Measurements from ENCODE around the gene ZNF283. TPM values are rescaled to one million over a fixed set of nuclear protein-coding genes. Genes with fewer than 3 reads are reported as not detected.

Gene ZNF283
- total and polyA plus RNA-seq, 9 of the 15 experiments (the other 6 are each of a cell fraction or from before 2014, with no cell fraction given) = 6.0 to 19.5 (median 9.8) TPM

DNA sequence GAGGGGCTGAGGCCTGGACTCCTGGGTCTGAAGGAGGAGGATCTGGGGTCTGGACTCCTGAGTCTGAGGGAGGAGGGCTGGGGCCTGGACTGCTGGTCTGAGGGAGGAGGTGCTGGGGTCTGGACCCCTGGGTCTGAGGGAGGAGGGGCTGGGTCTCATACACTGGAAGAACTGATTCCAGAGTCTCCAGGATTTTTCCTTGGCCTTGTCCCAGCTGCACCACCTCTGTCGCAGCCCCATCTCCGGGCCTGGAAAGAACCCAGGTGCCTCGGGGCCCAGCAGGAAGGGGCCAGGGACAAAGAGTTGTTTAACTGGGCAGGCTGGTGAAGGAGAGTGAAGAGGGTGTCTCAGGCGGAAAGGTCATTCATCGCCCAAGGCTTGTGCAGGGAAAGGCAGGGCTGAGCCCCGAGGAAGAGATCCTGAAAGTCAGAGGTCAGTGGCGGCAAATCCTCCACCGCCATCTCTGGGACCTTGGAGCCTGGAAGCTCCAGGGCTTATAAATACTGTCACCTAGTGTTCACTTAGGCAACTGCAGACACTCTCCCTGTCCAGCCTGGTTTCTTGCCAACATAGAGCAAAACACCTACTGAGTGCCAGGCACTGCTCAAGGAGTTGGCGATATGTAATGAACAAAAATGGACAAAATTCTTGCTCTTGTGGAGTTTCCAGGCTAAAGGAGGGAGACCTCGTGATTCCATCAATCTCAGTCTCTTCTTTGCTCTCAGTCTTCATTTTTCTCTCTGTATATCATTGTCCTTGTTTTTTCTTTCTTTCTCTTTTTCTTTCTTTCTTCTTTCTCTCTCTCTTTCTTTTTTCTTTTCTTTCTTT lies 41.9 kb upstream of the ZNF283 start (continued):
- TF ChIP-seq ZNF583 (CRISPR knock-in tag; IDR thresholded peaks at IDR 0.05) = no peak
- TF ChIP-seq SOX6 (IDR thresholded peaks at IDR 0.05) = peak; percentile 9; the same call in 1 of the 2 replicates
- no peak for TF ChIP-seq BMI1 (IDR thresholded peaks at IDR 0.05; ENCODE audit: low read length)
- no peak for TF ChIP-seq ZNF699 (CRISPR knock-in tag; IDR thresholded peaks at IDR 0.05; ENCODE audit: insufficient replicate concordance)
- TF ChIP-seq, protein P1, sequence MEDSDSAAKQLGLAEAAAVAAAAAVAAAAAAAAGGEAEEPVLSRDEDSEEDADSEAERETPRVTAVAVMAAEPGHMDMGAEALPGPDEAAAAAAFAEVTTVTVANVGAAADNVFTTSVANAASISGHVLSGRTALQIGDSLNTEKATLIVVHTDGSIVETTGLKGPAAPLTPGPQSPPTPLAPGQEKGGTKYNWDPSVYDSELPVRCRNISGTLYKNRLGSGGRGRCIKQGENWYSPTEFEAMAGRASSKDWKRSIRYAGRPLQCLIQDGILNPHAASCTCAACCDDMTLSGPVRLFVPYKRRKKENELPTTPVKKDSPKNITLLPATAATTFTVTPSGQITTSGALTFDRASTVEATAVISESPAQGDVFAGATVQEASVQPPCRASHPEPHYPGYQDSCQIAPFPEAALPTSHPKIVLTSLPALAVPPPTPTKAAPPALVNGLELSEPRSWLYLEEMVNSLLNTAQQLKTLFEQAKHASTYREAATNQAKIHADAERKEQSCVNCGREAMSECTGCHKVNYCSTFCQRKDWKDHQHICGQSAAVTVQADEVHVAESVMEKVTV (CRISPR knock-in tag; IDR thresholded peaks at IDR 0.05) = peak; percentile 93
- TF ChIP-seq MTA2 (IDR thresholded peaks at IDR 0.05; ENCODE audit: low read depth) = no peak
- peak; percentile 30 for TF ChIP-seq SMAD1 (IDR thresholded peaks at IDR 0.05; ENCODE audit: low read depth, low read length, partially characterized antibody)
- no peak for TF ChIP-seq RFX5 (IDR thresholded peaks at IDR 0.05; ENCODE audit: low read depth, low read length)
- no peak for TF ChIP-seq BRCA1 (IDR thresholded peaks at IDR 0.05)
- TF ChIP-seq BRCA1 (CRISPR knock-in tag; IDR thresholded peaks at IDR 0.05) = no peak
- TF ChIP-seq ZNF431 (CRISPR knock-in tag; IDR thresholded peaks at IDR 0.05) = no peak
- no peak for TF ChIP-seq DNMT1 (IDR thresholded peaks at IDR 0.05)
- TF ChIP-seq CXXC5 (CRISPR knock-in tag; IDR thresholded peaks at IDR 0.05) = peak; percentile 57; the same call in 1 of the 2 replicates
- TF ChIP-seq TFAM (CRISPR knock-in tag; conservative IDR thresholded peaks at IDR 0.05) = no peak
- TF ChIP-seq RBFOX2 (IDR thresholded peaks at IDR 0.05; ENCODE audit: low read depth, low read length) = peak; percentile 50
- no peak for TF ChIP-seq CREB1 (IDR thresholded peaks at IDR 0.05)
- TF ChIP-seq CREB1 (CRISPR knock-in tag; IDR thresholded peaks at IDR 0.05) = peak; percentile 18; the same call in 1 of the 2 replicates
- no peak for TF ChIP-seq CREBBP (IDR thresholded peaks at IDR 0.05; ENCODE audit: low read depth, low read length)
- no peak for TF ChIP-seq MEIS2 (IDR thresholded peaks at IDR 0.05; ENCODE audit: partially characterized antibody)
- no peak for TF ChIP-seq CEBPG (CRISPR knock-in tag; IDR thresholded peaks at IDR 0.05)
- TF ChIP-seq CEBPG (tag; conservative IDR thresholded peaks at IDR 0.05 in 1 of 2, IDR thresholded peaks at IDR 0.05 in 1 of 2) = no peak
- TF ChIP-seq CBX5 (IDR thresholded peaks at IDR 0.05; ENCODE audit: borderline replicate concordance, low read depth) = 0 out of 2 replicates have a peak, but pooled peaks have one; percentile 18
- TF ChIP-seq, protein P2, sequence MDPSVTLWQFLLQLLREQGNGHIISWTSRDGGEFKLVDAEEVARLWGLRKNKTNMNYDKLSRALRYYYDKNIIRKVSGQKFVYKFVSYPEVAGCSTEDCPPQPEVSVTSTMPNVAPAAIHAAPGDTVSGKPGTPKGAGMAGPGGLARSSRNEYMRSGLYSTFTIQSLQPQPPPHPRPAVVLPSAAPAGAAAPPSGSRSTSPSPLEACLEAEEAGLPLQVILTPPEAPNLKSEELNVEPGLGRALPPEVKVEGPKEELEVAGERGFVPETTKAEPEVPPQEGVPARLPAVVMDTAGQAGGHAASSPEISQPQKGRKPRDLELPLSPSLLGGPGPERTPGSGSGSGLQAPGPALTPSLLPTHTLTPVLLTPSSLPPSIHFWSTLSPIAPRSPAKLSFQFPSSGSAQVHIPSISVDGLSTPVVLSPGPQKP (CRISPR knock-in tag; IDR thresholded peaks at IDR 0.05) = no peak
- no peak for TF ChIP-seq KDM5B (IDR thresholded peaks at IDR 0.05; ENCODE audit: insufficient replicate concordance, low read depth, low read length)
- no peak for TF ChIP-seq MED1 (CRISPR knock-in tag; IDR thresholded peaks at IDR 0.05; ENCODE audit: borderline replicate concordance)
- TF ChIP-seq, protein P3, sequence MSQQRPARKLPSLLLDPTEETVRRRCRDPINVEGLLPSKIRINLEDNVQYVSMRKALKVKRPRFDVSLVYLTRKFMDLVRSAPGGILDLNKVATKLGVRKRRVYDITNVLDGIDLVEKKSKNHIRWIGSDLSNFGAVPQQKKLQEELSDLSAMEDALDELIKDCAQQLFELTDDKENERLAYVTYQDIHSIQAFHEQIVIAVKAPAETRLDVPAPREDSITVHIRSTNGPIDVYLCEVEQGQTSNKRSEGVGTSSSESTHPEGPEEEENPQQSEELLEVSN (IDR thresholded peaks at IDR 0.05; ENCODE audit: borderline replicate concordance in 1 of 2, extremely low read depth in 1 of 2, insufficient read depth in 1 of 2, insufficient read length in 1 of 2, low read depth in 1 of 2, low read length in 1 of 2, poor library complexity in 1 of 2, severe bottlenecking in 1 of 2) = peak in 1 of 2 experiments; percentile 44
- TF ChIP-seq ZKSCAN1 (IDR thresholded peaks at IDR 0.05; ENCODE audit: low read depth, low read length) = peak; percentile 99

All from K562 (cell line).